GM21367 (cell line): ENCODE results near the gene CH25H.
"Not testable (repeated sequence)": the region's sequence is repeated elsewhere in the genome, so short reads cannot be mapped to it uniquely, and the experiment has no call there.

Experiments used
- ATAC-seq: cut with Tn5 transposase; IDR thresholded peaks from one replicate; pipeline ENCODE4 v1.9.1; 2021; ENCODE audit not compliant: unreplicated experiment

CH25H gene, protein sequence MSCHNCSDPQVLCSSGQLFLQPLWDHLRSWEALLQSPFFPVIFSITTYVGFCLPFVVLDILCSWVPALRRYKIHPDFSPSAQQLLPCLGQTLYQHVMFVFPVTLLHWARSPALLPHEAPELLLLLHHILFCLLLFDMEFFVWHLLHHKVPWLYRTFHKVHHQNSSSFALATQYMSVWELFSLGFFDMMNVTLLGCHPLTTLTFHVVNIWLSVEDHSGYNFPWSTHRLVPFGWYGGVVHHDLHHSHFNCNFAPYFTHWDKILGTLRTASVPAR

DNA sequence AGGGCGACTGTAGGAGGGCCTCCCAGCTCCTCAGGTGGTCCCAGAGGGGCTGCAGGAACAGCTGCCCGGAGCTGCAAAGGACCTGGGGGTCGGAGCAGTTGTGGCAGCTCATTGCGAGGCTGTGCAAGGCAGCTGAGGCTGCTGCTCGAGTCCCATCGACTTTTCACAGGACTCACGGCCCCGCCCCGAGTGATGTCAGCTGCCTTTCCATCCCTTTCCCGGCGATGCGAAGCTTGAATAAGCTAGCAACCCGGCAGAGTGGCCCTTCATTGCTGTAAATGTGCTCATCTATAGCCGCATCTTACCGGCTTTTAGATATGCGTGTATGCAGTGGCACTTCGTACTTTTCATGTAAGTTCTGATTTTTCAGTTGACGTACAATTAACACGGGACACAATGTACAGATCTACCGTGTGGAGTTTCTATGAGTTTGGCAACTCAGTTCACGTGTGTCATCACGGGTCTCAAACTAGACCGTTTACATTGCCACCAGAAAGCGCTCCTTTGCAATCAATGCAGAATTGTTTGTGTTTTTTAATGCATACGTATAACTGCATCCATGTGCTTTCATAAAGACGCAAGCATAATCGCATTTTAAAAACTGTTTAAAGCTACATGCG is at the start of gene CH25H:
CH25H (minus strand) TSS at position 137 of the 620 bp plus-strand sequence; CDS start at position 112, 25 bp downstream.
- ATAC-seq = no peak

DNA sequence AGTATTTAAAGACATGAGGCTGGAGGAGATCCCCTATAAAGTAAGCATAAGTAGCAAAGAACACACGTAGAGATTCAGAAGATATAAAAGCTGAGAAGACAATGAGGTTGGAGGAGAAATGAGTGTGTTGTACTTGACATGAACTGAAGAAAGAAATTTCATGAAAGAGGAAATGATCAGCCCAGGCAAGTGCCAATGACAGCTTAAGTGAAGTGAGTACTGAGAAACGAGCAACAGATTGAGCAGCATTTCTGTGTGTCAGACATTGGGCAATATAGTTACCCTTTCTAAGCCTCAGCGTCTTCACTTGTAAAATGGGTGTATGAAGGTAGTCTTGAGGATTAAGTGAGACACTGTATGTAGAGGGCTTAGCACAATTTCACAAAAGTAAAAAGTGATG is 49.2 kb upstream of the CH25H start:
- ATAC-seq = no peak

DNA sequence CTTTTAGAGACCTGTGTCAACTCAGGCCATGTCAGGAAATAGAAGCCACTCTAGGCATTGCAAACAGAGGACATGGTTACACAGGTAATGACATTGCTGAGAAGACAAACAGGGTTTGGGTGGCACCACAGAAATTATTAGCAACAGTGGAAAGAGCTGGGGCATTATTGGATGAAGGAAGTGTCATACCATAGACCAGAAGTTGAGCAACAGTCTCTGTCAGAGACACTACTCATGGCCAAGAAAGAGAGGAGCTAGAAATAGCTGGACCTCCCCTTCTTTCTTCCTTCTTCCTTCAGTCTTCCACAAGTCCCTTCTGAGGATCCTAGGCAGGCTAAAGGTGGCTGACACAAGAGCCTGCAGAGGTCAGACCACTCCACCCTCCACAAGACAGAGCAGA is 48.7 kb upstream of the CH25H start:
- no peak for ATAC-seq

DNA sequence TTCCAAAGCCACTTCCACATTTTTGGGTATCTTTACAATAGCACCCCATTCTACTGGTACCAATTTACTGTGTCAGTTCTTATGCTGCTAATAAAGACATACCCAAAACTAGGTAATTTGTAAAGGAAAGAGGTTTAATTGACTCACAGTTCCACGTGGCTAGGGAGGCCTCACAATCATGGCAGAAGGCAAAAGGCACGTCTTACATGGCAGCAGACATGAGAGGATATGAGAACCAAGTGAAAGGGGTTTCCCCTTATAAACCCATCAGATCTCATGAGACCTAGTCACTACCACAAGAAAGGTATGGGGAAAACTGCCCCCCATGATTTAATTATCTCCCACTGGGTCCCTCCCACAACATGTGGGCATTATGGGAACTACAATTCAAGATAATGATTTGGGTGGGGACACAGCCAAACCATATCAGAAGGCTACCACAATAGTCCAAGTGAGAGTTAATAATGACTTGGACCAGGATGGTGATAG is 48.0 kb upstream of the CH25H start:
- not testable (repeated sequence) for ATAC-seq

DNA sequence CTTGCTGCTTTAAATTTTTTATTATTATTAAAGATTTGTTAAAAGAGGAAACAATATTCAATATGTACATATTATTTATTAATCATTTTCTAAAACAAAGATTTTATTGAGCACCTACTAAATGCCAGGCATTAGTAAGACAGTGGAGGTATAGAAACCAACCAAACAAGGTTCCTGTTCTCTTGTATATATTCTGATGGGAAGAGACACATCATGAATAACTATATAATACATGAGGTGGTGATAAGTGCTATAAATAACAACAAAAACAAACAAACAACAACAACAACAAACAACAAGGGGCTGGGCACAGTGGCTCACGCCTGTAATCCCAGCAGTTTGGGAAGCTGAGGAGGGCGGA is 45.1 kb upstream of the CH25H start:
- ATAC-seq = no peak

DNA sequence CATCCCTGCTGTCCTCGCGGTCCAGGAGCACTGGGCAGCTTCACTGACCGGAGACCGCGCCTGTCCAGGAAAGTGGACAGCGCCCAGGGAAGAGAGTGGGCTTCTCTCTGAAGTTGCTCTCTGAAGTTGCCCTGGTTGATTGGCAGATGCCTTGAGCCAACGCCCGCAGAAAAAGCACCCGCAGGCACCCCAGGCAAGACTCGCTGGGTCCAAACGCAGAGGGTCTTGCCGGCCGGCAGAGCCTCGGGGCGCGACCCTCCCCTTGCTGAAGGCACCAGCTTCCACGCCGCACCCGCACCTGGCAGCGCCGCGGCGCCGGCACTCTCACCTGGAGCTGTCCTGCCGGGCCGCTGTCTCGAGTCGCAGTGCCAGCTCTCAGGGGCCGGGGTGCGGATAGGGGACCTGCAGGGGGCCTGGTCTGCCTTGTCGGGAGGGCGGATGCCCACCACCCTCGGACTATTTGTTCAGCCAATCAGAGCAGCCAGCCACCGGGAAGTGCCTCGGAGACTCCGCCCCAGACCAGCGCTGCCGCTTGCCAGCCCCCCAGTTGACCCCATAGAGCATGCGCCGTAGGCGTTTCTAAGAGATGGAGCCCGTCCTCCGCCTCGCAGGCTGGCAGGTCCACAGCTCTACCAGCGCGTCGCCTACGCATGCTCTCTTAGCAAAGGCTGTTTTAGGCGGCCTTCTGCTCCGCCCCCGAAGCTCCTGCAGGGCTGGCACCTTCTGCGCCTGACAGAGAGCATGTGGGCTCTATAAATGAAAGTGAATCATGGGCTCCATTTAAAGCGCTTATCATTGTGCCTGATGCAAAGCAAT is 44.5 kb upstream of the CH25H start, which contains the start of gene LIPA:
LIPA (minus strand) TSS at position 367 of the 816 bp plus-strand sequence. CDS start 4,127 bp downstream, outside the sequence.
- ATAC-seq = peak; percentile 91

DNA sequence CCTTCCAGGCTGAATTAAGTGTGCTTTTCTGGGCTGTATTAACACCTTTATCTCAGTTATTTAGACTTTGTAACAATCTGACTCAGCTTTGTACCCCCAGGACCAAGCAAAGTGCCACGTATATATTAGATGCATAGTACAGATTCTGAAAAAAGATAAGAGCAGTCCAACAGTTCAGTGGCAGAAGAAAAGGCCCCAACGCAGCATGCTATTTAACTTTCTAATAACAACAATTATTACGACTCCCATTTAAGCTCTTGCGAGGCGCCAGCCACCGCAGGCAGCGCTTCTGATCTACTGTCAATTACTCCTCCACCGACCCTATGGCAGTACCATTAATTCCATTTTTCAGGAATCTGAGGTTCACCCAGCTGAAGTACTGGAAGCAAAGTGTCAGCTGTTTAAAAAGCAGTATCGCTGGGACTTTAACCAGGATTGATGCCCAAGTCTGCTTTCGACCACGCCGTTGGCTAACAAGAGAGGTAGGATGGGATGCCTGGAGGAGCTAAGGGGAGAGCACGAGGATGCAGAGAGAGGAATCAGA is 43.8 kb upstream of the CH25H start:
- ATAC-seq = no peak

DNA sequence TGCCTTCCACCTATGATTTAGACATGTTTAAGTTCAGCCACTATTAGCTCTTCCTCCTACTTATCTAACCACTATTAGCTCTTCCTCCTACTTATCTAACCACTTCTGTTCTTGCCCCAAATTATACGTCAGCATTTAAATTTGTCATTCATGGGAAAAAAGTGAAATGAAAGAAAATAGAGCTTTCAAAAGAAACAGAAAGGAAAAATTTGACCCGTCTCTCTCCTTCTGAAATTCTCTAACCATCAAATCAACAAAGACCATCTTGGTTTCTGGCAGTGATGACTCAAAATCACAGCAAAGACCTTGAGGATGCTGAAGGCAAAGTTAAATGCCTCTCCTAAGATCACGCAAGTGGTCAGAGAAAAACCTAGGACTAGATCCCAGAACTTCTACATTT is 41.9 kb upstream of the CH25H start:
- no peak for ATAC-seq

DNA sequence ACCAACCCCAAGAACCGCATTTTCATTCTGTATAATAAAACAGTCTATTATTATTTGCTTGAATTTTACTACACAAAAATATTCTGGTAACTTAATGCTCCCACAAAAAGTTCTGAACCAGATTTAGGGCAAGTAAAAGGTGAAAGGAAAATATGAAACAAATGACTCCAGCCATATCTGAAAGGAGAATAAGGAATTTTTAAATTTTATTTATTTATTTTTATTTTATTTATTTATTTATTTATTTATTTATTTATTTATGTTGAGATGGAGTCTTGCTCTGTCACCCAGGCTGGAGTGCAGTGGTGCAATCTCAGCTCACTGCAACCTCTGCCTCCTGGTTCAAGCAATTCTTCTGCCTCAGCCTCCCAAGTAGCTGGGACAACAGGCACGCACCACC is 40.5 kb upstream of the CH25H start:
- not testable (repeated sequence) for ATAC-seq

DNA sequence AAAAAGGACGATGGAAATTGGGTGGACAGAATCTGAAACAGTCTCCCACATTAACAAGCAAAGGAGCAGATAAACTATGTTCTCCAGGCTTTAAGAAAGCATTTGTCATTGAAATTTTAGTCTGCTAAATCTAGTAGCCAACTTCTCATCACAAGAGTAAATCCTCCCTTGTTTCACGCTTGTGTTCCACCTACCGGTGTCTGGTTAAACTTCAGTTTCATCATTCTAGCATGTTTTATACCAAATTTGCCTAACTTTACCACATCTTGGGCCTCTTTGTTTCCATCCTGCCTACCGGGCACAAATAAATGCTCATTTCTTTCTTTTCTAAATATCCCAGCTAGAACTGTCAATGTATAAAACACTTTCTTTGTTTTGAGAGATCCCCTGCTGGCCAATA is 38.7 kb upstream of the CH25H start:
- peak; percentile 36 for ATAC-seq

DNA sequence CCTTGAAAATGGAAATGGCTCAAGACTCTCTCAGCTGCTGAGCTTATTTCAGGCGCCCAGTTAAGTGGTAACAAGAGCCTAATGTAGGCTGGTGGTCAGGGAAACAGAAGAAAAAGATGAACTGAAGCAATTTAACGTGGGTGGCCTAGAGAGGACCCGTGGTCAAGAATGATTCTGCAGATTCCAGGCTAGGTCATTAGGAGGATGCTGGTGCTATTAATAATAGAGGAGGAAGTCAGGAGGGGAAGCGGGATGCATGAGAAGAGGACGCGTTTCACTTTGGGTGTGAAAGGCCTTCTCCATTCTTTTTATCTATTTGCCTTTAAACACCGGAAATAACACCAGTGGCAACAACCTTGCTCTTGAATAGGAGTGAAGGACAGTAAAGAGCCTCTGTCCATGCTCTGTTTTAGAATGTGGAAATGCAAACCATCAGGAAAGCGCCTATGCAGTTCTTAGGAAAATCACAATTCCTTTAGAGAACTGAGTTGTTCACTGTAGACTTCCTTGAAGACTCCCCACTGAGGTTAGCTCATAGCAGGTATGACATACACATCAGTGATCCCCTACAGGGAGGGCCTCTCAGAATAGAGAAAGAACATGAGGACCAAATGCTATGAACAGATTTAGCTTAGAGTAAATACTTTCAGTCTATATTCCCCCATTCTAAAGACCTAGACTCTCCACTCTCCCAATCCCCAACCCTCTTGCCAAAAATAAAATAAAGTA is 35.9 kb upstream of the CH25H start:
- ATAC-seq = no peak

DNA sequence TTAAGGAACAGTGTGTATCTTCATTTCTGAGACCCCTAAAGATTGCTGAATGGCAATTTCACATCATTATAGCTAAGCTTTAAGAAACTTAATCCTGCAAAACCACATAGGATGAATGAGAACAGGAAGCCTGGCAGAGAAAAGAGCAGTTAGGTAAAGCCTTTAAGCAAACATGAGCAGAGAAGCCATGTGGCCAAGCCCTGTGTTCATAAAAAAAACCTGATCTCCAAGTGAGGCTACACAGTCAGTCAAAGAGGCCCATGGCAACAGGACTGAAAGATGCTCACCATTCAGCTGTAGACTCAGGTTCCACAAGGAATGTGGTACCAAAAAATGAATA is 35.2 kb upstream of the CH25H start:
- ATAC-seq = no peak

DNA sequence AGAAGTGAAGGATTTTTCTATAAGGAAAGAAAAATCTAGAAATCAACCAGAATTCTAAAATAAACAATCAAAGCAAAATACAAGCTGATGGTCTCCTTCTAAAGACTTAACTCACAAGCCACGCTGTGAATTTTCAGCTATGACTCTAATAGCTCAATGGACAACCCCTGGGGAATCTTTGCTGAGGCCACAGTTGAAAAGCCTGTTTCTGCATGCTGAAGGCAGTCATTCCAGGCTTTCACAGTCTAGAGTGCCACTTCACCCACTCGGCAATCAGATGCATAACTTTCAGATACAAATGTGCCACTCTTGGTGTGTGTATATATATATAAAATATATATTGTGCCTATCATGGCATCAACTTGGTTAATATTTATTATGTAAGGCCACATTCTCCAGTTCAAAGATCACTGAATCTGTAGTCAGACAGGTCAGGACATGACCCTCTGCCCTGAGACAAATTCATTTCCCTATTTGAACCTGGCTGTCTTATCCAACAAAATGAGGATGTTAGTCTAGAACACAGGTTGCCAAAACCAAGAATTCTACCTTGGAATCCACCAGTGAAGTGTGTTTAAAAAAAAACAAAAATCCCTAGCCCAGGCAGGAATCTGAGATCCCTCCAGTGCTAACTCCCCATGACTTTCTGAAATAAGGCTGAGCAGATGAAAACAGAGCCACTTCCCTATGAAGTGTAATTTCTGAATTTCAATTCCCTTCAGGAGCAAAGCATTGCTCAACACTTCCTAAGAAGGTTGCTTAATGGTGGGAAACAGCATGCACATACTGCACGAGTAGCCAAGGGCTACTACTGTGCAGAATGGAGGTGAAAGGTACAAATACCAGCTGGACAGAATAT is 34.6 kb upstream of the CH25H start:
- no peak for ATAC-seq

DNA sequence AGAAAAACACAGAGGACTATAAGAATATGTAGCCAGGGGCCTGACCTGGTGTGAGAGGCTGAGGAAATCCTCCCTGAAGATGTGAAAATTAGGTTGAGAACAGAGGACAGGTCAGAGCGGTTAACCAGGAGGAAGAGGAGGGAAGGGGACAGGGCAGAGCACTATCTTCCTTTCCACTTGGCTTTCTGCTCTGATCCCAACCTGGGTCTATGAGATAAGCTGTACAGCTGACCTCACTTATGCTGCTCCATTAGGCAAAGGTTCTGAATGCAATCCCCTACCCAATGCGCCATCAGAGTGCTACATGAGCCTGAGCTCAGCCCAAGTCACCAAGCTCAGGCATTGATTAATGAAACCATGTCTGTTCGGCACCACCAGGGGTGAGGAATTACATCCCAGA is 33.9 kb upstream of the CH25H start:
- no peak for ATAC-seq

DNA sequence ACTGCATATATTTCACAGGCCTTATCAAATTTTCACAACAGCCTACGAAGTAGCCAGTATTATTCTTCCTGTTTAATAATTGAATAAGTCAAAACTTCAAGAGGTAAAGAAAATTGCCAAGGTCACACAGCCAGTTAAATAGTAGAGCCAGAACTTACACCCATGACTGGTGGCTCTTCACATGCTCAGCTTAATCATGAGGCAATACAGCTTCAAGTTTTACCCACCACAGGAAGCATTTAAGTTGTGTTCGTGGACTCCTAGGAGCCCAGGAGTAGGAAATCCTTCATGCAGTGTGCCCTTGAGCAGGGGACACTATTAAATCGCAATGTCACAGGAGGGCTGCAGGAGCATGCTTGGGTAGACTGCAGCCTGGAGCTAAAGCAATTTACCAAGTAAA is 33.4 kb upstream of the CH25H start:
- ATAC-seq = no peak

DNA sequence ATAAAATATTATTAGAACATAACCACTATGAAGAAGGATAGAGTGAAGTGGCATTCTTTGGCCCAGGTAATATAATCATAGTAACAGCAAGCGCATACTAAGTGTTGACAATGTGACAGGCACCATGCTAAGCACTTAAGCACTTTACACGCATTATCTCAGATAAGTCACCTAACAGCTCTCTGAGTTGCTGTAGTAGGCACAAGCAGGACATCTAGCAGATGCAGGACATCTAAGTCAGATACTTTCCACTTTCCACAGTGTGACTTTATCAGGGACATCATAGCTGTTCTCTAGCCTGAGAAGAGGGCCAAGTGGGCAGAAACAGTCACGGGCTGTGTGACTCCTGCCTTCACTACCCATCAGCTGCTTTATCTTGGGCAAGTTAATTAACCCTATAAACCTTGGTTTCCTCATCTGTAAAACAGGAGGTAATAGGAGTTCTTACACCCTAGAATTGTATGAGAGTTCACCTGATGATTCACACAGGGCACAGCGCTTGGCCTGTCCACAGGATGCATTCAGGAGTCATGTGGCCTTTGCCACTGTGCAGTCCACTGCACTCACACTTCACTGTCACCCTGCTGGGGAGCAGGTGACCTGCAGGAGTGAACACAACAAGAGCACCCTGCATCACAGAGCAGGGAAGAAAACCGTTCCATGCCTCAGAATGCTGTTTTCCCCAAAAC is 32.0 kb upstream of the CH25H start:
- ATAC-seq = no peak

DNA sequence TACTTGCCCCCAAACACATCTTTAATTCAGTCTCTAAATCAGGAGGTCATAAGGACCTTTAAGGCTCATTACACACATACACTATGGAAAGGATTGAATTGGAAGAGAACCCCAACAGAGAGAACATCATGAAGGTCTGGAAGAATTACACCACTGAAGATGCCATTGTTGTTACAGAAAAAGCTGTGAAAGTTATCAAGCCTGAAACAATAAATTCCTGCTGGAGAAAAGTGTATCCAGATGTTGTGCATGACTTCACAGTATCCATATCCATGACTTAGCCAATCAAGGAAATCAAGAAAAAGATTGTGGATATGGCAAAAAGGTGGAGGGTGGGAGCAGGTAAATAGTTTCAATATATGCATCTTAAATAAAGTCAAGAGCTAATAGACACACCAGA is 30.7 kb upstream of the CH25H start:
- no peak for ATAC-seq

DNA sequence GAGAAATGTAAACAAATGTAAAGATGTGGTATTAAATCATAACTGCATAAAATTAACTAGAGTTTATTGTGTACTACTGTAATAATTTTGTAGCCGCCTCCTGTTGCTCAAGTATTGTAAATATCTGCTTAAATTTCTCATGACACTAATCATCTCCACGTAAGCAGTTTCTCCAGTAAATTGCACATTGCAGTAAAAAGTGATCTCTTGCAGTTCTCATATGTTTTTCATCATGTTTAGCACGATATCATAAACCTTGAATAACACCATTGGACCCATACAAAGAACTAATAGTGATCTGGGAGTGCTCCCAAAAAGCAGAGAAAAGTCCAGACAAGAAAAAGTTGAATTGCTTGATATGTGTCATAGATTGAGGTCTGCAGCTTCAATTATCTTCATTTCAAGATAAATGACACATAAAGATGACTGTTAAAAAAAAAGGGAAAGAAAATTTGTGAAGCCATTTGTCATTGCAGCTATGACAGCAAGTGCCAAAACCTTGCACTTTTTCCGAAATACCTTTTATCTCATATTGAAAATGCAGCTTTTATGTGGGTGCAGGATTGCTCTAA is 29.2 kb upstream of the CH25H start:
- no peak for ATAC-seq
